Body of pancreas (tissue), 4 donors: Measurements from ENCODE around the gene PF4V1.

ENCODE experiments used
- CTCF ChIP-seq, 7 experiments: fragments of 450-650 bp in 4 of 7; fragments of 200-600 bp in 3 of 7; sonication (generic) in 3 of 7; IDR thresholded peaks; one replicate each; pipeline ENCODE4 v1.5.1; 2016 to 2019; ENCODE audit warnings: antibody characterized with exemption in 7 of 7
- POLR2A ChIP-seq, 3 donors: fragments of 450-650 bp; IDR thresholded peaks; one replicate each; pipeline ENCODE4 v1.6.1; 2016; ENCODE audit warnings: antibody characterized with exemption in 3 of 3, mild to moderate bottlenecking in 2 of 3

- no peak for TF ChIP-seq POLR2A (IDR thresholded peaks at IDR 0.05)
- TF ChIP-seq CTCF (IDR thresholded peaks at IDR 0.05) = no peak
These were observed 16.5 kb upstream of the PF4V1 start, which contains the start of gene CXCL6 for GRCh38 chr4:73836373-73837279.
